HepG2 (cell line): ENCODE results near the gene IQCC. TPM values are rescaled to one million over a fixed set of nuclear protein-coding genes. Genes with fewer than 3 reads are reported as not detected.

Experiments
- EZH2 ChIP-seq: conservative IDR thresholded peaks from 2 replicates; pipeline ENCODE4 v1.6.1; 2012; ENCODE audit warnings: mild to moderate bottlenecking, low read depth, low read length, moderate library complexity
- FOXO1 ChIP-seq: sonication (generic); formaldehyde crosslinking; IDR thresholded peaks from 2 replicates; pipeline ENCODE4 v1.4.0; 2020; ENCODE audit warnings: missing genetic modification reagents
- HNRNPK ChIP-seq: fragments of 200-400 bp; formaldehyde crosslinking; IDR thresholded peaks from 2 replicates; pipeline ENCODE4 v1.6.1; 2018; ENCODE audit warnings: low read length, low read depth, moderate library complexity, mild to moderate bottlenecking; ENCODE audit not compliant: poor library complexity, severe bottlenecking
- HNRNPUL1 ChIP-seq: fragments of 200-400 bp; formaldehyde crosslinking; IDR thresholded peaks from 2 replicates; pipeline ENCODE4 v1.6.1; 2017; ENCODE audit warnings: low read depth, mild to moderate bottlenecking, low read length, moderate library complexity
- HOXA7 ChIP-seq: sonication (generic); formaldehyde crosslinking; IDR thresholded peaks from 2 replicates; pipeline ENCODE4 v1.8.1; 2022; ENCODE audit warnings: mild to moderate bottlenecking, missing genetic modification reagents, moderate library complexity
- LCORL ChIP-seq, 2 experiments: fragments of 450-650 bp in 1 of 2; sonication (generic) in 1 of 2; formaldehyde crosslinking in 1 of 2; IDR thresholded peaks; 2 replicates each; pipeline versions ENCODE4 v1.5.0 to v1.6.1; 2017 to 2020; ENCODE audit warnings: antibody characterized with exemption in 1 of 2, missing genetic modification reagents in 1 of 2
- MEIS2 ChIP-seq: sonication (generic); formaldehyde crosslinking; IDR thresholded peaks from 2 replicates; pipeline ENCODE4 v1.9.0; 2021; ENCODE audit warnings: mild to moderate bottlenecking, missing genetic modification reagents
- PAF1 ChIP-seq: IDR thresholded peaks from 2 replicates; pipeline ENCODE4 v1.6.1; 2016; ENCODE audit warnings: missing genetic modification reagents, missing compliant biosample characterization
- PHB2 ChIP-seq: fragments of 450-650 bp; IDR thresholded peaks from 2 replicates; pipeline ENCODE4 v1.6.1; 2018; ENCODE audit not compliant: partially characterized antibody
- TEAD3 ChIP-seq: optimal IDR thresholded peaks from 2 replicates; pipeline ENCODE3; 2016; ENCODE audit warnings: borderline replicate concordance
- ZC3H13 ChIP-seq: sonication (generic); formaldehyde crosslinking; IDR thresholded peaks from 2 replicates; pipeline ENCODE4 v1.8.1; 2023; ENCODE audit warnings: mild to moderate bottlenecking, missing genetic modification reagents, moderate library complexity
- ZNF20 ChIP-seq: sonication (generic); formaldehyde crosslinking; IDR thresholded peaks from 2 replicates; pipeline ENCODE4 v1.4.0; 2020; ENCODE audit warnings: mild to moderate bottlenecking, moderate library complexity, missing genetic modification reagents
- ZNF33B ChIP-seq: sonication (generic); formaldehyde crosslinking; IDR thresholded peaks from 2 replicates; pipeline ENCODE4 v1.5.1; 2020; ENCODE audit warnings: mild to moderate bottlenecking, missing genetic modification reagents
- polyA plus RNA-seq, 8 experiments: library from polyadenylated mRNA; depleted of rRNA in 3 of 8; stranded (reverse) in 7 of 8; unstranded in 1 of 8; fragments of >200 nt; fragmentation: Illumina TruSeq in 4 of 8; extraction: Trizol in 4 of 8; gene quantifications; 2 replicates each; pipeline versions ENCODE4 v1.2.1 to v1.2.3, GENCODE V29; 2011 to 2016; ENCODE audit warnings: low read depth in 4 of 8, missing spikeins in 1 of 8, mixed read lengths in 1 of 8; ENCODE audit not compliant: insufficient read depth in 1 of 8
- total RNA-seq, 5 experiments: library from RNA; depleted of rRNA; stranded (reverse); fragments of >200 nt; fragmentation: Illumina TruSeq; extraction: Trizol; gene quantifications; 2 replicates each; pipeline ENCODE4 v1.2.3, GENCODE V29; 2016; ENCODE audit warnings: low read depth in 1 of 5
- TF ChIP-seq, protein P1 (sequence below): sonication (generic); formaldehyde crosslinking; IDR thresholded peaks from 2 replicates; pipeline ENCODE4 v1.4.0; 2020; ENCODE audit warnings: mild to moderate bottlenecking, missing genetic modification reagents
- TF ChIP-seq, protein P2 (sequence below): sonication (generic); formaldehyde crosslinking; IDR thresholded peaks from 2 replicates; pipeline ENCODE4 v1.5.0; 2020; ENCODE audit warnings: mild to moderate bottlenecking, missing genetic modification reagents, borderline replicate concordance

IQCC gene
- total and polyA plus RNA-seq, 2 of the 13 experiments (the other 11 are each of a cell fraction or from before 2014, with no cell fraction given): 1.7 to 3.0 TPM

DNA sequence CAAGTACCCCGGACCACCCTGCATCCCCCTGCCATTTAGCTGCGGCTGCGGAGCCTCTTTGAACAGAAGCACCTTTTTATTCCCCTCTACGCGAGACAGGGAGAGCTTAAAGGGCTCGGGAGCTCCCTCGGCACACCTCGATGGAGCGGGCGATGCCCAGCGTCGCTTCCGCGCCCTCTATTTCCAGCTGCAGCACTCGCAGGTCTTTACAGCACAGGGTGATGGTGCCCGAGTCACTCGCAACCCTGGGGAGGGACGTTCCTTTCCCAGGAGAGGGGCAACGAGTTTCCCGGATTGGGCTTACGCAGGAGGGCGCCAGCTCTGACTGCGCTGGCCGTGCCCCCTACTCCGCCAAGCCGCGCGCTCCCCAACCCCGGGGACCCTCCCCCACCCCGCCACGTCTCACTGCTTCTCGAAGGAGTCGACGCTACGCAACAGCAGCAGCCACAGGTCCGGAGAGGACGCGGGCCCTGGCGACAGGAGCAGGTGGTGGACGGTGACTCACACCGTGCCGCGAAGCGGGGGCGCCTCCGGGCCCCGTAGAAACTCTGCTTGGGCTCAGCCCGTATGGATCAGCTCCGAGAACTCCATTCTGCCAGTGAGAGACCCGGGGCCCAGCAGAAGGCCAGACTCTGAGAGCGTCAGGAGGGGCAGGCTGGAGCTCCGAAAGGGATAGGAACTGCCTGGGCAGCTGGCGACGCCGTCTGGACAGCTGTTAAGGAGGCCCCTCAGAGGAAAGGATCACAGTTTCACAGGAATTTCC lies 35.7 kb downstream of the IQCC start (continued):
- no peak for TF ChIP-seq HNRNPK
- no peak for TF ChIP-seq ZNF33B (CRISPR knock-in tag)
- TF ChIP-seq PAF1 (CRISPR knock-in tag): no peak
- no peak for TF ChIP-seq PHB2
- peak; percentile 23; the same call in 1 of the 2 replicates for TF ChIP-seq FOXO1 (CRISPR knock-in tag)
- no peak for TF ChIP-seq HOXA7
- TF ChIP-seq ZC3H13: no peak
- TF ChIP-seq TEAD3 (CRISPR knock-in tag): peak; percentile 6
- TF ChIP-seq, protein P1, sequence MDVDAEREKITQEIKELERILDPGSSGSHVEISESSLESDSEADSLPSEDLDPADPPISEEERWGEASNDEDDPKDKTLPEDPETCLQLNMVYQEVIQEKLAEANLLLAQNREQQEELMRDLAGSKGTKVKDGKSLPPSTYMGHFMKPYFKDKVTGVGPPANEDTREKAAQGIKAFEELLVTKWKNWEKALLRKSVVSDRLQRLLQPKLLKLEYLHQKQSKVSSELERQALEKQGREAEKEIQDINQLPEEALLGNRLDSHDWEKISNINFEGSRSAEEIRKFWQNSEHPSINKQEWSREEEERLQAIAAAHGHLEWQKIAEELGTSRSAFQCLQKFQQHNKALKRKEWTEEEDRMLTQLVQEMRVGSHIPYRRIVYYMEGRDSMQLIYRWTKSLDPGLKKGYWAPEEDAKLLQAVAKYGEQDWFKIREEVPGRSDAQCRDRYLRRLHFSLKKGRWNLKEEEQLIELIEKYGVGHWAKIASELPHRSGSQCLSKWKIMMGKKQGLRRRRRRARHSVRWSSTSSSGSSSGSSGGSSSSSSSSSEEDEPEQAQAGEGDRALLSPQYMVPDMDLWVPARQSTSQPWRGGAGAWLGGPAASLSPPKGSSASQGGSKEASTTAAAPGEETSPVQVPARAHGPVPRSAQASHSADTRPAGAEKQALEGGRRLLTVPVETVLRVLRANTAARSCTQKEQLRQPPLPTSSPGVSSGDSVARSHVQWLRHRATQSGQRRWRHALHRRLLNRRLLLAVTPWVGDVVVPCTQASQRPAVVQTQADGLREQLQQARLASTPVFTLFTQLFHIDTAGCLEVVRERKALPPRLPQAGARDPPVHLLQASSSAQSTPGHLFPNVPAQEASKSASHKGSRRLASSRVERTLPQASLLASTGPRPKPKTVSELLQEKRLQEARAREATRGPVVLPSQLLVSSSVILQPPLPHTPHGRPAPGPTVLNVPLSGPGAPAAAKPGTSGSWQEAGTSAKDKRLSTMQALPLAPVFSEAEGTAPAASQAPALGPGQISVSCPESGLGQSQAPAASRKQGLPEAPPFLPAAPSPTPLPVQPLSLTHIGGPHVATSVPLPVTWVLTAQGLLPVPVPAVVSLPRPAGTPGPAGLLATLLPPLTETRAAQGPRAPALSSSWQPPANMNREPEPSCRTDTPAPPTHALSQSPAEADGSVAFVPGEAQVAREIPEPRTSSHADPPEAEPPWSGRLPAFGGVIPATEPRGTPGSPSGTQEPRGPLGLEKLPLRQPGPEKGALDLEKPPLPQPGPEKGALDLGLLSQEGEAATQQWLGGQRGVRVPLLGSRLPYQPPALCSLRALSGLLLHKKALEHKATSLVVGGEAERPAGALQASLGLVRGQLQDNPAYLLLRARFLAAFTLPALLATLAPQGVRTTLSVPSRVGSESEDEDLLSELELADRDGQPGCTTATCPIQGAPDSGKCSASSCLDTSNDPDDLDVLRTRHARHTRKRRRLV (CRISPR knock-in tag): no peak
- TF ChIP-seq LCORL (IDR thresholded peaks at IDR 0.05): no peak
- TF ChIP-seq LCORL (CRISPR knock-in tag; IDR thresholded peaks at IDR 0.05): no peak
- no peak for TF ChIP-seq EZH2
- 0 out of 2 replicates have a peak, but pooled peaks have one; percentile 56 for TF ChIP-seq MEIS2 (CRISPR knock-in tag)
- TF ChIP-seq, protein P2, sequence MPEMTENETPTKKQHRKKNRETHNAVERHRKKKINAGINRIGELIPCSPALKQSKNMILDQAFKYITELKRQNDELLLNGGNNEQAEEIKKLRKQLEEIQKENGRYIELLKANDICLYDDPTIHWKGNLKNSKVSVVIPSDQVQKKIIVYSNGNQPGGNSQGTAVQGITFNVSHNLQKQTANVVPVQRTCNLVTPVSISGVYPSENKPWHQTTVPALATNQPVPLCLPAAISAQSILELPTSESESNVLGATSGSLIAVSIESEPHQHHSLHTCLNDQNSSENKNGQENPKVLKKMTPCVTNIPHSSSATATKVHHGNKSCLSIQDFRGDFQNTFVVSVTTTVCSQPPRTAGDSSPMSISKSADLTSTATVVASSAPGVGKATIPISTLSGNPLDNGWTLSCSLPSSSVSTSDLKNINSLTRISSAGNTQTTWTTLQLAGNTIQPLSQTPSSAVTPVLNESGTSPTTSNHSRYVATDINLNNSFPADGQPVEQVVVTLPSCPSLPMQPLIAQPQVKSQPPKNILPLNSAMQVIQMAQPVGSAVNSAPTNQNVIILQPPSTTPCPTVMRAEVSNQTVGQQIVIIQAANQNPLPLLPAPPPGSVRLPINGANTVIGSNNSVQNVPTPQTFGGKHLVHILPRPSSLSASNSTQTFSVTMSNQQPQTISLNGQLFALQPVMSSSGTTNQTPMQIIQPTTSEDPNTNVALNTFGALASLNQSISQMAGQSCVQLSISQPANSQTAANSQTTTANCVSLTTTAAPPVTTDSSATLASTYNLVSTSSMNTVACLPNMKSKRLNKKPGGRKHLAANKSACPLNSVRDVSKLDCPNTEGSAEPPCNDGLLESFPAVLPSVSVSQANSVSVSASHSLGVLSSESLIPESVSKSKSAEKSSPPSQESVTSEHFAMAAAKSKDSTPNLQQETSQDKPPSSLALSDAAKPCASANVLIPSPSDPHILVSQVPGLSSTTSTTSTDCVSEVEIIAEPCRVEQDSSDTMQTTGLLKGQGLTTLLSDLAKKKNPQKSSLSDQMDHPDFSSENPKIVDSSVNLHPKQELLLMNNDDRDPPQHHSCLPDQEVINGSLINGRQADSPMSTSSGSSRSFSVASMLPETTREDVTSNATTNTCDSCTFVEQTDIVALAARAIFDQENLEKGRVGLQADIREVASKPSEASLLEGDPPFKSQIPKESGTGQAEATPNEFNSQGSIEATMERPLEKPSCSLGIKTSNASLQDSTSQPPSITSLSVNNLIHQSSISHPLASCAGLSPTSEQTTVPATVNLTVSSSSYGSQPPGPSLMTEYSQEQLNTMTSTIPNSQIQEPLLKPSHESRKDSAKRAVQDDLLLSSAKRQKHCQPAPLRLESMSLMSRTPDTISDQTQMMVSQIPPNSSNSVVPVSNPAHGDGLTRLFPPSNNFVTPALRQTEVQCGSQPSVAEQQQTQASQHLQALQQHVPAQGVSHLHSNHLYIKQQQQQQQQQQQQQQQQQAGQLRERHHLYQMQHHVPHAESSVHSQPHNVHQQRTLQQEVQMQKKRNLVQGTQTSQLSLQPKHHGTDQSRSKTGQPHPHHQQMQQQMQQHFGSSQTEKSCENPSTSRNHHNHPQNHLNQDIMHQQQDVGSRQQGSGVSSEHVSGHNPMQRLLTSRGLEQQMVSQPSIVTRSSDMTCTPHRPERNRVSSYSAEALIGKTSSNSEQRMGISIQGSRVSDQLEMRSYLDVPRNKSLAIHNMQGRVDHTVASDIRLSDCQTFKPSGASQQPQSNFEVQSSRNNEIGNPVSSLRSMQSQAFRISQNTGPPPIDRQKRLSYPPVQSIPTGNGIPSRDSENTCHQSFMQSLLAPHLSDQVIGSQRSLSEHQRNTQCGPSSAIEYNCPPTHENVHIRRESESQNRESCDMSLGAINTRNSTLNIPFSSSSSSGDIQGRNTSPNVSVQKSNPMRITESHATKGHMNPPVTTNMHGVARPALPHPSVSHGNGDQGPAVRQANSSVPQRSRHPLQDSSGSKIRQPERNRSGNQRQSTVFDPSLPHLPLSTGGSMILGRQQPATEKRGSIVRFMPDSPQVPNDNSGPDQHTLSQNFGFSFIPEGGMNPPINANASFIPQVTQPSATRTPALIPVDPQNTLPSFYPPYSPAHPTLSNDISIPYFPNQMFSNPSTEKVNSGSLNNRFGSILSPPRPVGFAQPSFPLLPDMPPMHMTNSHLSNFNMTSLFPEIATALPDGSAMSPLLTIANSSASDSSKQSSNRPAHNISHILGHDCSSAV: no peak
- TF ChIP-seq HNRNPUL1: no peak
- no peak for TF ChIP-seq ZNF20 (CRISPR knock-in tag)
